ENCODE results near the gene DUSP23.

DUSP23 gene

GRCh38 chr1:159780583-159781582, at the start of gene DUSP23:
Gene DUSP23, plus strand, starts transcription at chr1:159780962. Its CDS starts 139 bp downstream, at chr1:159781101.
- DNase-seq: peak; percentile 97 to 98

DNA sequence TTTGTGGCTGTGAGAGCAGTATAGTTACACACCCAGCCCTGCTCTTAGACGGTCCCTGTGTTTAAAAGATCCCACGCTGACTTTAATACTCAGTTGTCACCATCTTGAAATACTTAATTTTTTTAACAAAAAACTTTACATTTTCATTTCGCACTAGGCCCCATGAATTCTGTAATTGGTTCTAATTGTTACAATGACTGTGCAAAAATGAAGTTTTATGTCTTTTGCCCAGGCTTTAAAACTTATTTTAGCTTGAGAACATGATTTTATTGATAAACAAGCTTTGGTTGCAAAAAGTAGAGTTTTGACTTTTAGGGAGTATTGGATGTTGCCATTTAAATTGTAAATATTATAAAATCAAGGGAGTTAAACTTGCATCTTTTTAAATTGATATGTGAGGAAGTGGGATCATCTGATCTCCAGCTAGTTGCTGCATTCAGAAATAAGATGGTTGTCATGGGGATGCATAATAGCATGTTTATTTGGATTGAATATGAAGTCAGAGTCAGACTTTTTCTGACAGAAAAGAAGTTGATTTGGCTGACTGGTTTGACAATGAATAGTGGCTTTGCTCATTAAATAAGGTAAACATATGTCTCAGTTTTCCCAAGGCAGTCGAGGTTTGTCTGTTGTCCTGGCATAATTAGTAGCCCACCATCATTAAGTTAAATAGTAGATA, 43.4 kb upstream of the DUSP23 start:
- no peak for DNase-seq

DNA sequence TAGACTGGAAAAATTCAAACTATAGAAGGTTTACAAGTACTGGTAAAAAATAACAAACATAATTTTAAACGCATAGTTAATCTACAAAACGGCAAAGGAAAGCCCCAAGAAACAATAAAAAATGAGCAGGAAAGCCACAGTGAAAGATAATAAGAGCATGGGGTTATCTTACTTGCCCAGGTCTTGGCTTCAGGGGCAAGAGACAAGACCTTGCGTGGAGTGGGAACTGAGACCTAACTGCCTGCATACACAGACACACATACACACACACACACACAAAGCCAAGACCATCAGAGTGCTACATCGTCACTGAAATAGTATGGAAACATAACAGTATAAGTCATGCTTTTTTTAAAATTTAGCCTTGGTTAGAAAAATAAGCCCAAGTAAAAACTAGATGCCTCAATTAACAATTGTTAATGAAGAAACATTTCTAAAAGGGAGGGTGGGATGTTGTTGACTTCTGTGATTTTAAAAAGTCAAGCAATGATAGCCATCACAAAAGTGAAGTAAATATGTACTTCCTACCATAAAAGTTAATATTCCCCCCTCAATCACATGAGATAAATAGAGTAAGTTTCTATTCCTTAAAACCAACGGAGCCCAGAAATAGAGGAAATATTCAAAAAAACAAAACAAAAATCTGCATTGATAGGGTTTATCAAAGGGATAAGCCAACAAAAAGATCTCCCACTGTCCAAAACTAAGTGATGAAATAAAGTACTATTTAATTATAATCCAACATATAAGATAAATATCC, 36.9 kb upstream of the DUSP23 start:
- DNase-seq: no peak

DNA sequence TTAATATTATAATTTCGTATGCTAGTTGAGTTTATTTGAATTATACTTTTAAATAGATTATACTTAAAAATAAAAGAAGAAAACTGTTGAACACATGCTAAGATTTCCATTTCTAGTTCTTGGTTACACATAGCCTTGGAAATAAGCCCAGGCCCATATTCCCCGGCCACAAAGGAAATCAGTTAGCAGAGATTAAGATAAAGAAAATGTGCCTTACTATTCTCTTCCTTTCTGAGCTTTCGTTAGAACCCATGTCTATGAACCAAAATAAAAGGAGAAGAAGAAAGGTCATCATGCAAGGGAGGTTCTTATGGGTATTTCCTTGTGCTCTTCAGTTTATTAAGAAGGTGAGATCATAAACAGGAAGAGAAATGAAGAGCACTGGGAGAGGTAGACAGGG, 34.1 kb upstream of the DUSP23 start:
- DNase-seq: no peak

- DNase-seq: no peak
Measured at GRCh38 chr1:159748370-159748769, 32.4 kb upstream of the DUSP23 start.

- no peak for DNase-seq
Measured at GRCh38 chr1:159749630-159750029, 31.1 kb upstream of the DUSP23 start.

DNA sequence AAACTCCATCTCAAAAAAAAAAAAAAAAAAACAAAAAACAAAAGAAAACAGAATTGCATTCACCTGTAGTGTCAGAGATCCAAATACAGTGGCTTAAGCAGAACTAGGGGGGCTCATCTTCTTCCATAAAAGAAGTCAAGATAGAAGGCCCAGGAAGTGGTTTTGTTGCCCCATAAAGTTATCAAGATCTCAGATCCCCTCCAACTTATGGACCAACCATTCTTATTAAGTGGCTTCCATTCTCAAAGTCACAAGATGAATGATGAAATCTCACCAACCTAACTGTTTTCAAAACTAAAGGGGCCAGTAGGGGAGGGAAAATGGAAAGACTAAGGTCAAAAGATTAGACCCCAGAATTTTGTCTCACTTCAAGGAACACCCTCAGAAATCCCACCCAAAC, 30.1 kb upstream of the DUSP23 start:
- no peak for DNase-seq

- DNase-seq: no peak
Measured at GRCh38 chr1:159751031-159751430, 29.7 kb upstream of the DUSP23 start.

GRCh38 chr1:159752135-159752580, 28.6 kb upstream of the DUSP23 start:
- DNase-seq: no peak

GRCh38 chr1:159753386-159753785, 27.4 kb upstream of the DUSP23 start:
- DNase-seq: no peak

DNA sequence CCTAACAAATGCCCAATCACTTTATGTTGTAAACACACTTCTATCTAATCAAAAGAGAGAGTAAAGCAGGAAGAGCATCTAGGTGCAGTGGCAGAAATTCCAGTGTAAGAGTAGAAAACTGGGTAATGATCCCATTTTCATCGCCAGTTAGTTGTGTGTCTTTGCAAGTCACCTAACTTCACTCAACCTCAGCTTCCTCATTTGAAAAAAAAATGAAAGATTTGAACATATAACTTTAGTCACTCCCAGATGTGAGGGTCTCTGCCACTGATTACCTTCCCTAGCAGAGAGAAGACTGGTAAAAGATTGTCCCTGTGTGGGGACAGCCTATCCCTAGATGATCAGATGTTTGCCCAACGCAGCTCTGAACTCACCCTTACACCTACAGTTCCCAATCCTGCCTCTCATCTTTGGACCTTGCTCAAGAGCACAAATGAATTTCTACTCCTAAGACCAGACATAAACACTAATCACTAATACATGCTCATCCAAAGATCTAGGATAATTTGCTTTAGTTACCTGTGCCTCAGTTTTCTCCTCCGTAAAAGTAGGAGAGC, 25.2 kb upstream of the DUSP23 start:
- DNase-seq: no peak

GRCh38 chr1:159756397-159756796, 24.4 kb upstream of the DUSP23 start:
- peak in 1 of 2 donors; percentile 1 for DNase-seq

DNA sequence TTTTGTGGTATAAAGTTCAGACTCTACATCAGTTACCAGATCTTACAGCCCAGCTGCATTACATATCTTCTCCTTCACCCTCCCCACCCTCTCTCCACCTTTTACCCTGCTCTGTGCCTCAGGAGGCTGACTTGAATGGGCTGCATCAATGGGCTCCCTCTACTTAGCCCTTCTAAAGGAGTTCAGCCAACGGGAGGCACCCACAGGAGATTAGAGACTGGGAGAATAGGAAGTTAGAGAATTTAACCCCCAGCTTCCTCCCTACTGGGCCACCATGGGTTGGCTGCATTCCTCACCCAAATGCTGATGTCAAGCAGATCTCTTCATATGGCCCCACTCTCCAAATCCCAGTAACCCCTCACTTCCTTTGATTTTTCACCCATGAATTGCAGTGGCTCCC, 17.1 kb upstream of the DUSP23 start:
- no peak for DNase-seq

GRCh38 chr1:159765806-159766205, 15.0 kb upstream of the DUSP23 start:
- no peak for DNase-seq

DNA sequence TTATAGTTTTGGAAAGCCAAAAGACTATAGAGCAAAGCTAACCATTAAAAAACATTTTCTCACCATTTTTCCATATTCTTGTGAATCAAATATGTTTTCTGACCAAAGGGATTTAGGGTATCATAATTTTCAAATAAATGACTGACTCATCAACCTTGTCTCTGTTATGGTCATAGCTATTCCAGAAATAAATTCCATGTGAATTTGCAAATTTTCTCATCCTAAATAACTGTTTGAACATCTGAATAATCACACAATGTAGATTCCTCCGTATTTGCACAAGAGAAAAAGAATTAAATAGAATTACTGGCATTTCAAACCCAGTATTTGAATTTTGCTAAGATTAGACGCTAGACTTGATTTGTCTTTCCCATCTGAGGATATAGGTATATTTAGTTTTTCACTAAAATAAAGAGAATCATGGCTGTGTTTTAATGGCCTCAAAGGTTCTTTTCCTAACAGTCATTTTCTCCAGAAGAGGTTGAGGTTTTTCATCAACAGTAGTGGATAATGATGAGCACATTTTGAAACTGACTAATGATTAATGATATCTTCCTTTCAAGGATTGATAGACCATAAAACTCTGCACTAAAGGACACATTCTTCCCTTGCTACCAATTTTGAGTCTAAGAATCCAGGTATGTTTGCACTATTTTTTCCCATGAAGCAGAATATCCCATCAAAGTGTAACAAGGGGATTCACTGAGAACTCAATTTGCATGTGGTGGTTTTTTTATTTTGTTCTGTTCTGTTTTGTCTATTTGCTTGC, 9.5 kb upstream of the DUSP23 start:
- DNase-seq: no peak

- DNase-seq: no peak
Measured at GRCh38 chr1:159774465-159774864, 6.3 kb upstream of the DUSP23 start.

GRCh38 chr1:159775716-159776115, 5.0 kb upstream of the DUSP23 start:
- no peak for DNase-seq

DNA sequence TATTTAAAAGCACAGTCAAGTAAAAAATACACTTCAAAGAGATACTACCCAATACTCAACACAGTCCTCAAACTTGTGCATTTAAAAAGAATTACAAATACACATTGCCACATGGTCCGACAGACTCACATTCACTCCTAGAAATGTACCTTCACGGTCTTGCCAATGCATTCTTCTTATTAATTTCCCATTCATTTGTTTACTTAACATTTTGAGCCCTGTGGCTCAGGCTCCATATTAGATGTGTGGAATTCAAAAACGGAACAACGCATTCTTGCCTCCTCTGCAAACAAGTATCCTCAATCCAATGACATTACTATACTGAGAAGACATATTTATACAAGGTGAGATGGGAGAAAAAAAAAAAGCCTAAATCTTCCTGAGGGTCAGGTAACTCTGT, 2.5 kb upstream of the DUSP23 start:
- no peak for DNase-seq

DNA sequence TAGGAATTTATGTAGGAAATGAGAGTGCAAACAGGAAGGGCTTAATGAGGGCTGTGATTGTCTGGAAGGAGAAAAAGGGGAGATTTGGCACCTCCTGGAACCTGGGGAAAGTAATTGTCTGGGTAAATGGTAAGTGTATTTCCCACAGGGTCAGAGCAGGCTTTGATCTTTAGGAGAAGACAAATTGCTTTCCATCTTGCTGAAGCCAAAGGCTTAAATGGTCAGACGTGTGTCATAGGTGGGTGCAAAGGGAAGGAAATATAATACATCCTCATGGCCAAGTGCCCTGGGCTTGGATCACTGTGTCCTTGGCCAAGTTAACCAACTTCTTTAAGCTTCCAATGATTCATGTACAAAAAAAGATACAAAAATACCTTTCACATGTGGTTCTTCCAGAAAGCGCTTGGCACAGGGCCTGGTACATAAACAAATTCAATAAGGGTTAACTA, 1.3 kb upstream of the DUSP23 start:
- DNase-seq: no peak

DNA sequence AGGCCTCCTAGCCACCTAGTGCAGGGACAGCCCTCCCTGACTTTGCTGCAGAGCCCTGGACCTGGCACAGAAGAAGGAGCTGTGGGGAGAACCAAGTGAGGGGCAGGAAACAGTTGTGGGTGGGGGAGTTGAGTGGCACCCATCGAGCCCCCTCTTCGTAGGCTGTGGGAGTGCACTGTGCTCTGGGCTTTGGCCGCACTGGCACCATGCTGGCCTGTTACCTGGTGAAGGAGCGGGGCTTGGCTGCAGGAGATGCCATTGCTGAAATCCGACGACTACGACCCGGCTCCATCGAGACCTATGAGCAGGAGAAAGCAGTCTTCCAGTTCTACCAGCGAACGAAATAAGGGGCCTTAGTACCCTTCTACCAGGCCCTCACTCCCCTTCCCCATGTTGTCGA, 1.2 kb downstream of the DUSP23 start:
- no peak for DNase-seq

DNA sequence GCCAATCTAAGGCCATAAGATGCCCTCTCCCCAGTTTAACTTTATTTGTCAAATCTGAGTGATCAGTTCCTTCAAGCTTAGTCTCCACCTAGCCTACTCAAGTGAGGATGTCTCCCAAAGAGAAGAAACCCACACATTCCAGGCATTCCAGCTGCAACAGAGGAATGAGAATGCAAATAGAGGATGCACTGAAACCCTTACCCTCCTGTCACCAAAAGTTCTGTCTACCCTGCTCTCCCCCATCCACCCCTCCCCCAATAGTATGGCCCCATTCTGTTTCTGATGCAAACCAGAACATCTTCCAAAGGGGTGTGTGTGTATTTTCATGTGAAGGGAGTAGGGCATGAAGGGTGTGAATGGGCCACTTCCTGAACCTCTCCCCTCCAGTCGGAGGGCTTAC, 3.0 kb downstream of the DUSP23 start:
- DNase-seq: no peak

GRCh38 chr1:159786465-159786864, 5.7 kb downstream of the DUSP23 start:
- DNase-seq: no peak

Data from CD4-positive, alpha-beta T cell treated with Interleukin-1 beta for 1 hour (primary cell).